HG03139 (cell line): ENCODE data around the gene OR52E1.
"Not testable (repeated sequence)": the region's sequence is repeated elsewhere in the genome, so short reads cannot be mapped to it uniquely, and the experiment has no call there.

ENCODE experiments used
- ATAC-seq: cut with Tn5 transposase; IDR thresholded peaks from one replicate; pipeline ENCODE4 v1.9.1; 2021; ENCODE audit not compliant: unreplicated experiment

OR52E1 gene

GRCh38 chr11:5069272-5069671 lies at the start of gene OR52E1:
Gene OR52E1, plus strand, starts transcription at chr11:5069572.
- no peak for ATAC-seq

- ATAC-seq = no peak
These were observed 47.4 kb upstream of the OR52E1 start for GRCh38 chr11:5021996-5022395.

- ATAC-seq = no peak
These were observed 32.7 kb upstream of the OR52E1 start for GRCh38 chr11:5036669-5037068.

- ATAC-seq = no peak
These were observed 31.4 kb upstream of the OR52E1 start for GRCh38 chr11:5037926-5038325.

GRCh38 chr11:5038341-5038740 lies 31.0 kb upstream of the OR52E1 start:
- no peak for ATAC-seq

- ATAC-seq = no peak
These were observed 28.5 kb upstream of the OR52E1 start for GRCh38 chr11:5040876-5041275.

- no peak for ATAC-seq
These were observed 27.3 kb upstream of the OR52E1 start for GRCh38 chr11:5042091-5042490.

GRCh38 chr11:5043380-5043779 lies 26.0 kb upstream of the OR52E1 start:
- no peak for ATAC-seq

- ATAC-seq = no peak
These were observed 23.1 kb upstream of the OR52E1 start, which contains the start of gene OR52J3 for GRCh38 chr11:5046226-5046625. Gene OR52J3, plus strand, starts transcription at chr11:5046526. Its CDS starts 0 bp downstream, at chr11:5046526.

GRCh38 chr11:5046754-5047330 lies 22.5 kb upstream of the OR52E1 start:
- ATAC-seq = no peak

- not testable (repeated sequence) for ATAC-seq
These were observed 10.7 kb upstream of the OR52E1 start for GRCh38 chr11:5058679-5059078.

- ATAC-seq = no peak
These were observed 10.0 kb upstream of the OR52E1 start, which contains the start of gene OR52E2 for GRCh38 chr11:5059391-5059790. Gene OR52E2, minus strand, starts transcription at chr11:5059627. Its CDS starts 0 bp downstream, at chr11:5059627.

- ATAC-seq = no peak
These were observed 4.3 kb upstream of the OR52E1 start for GRCh38 chr11:5065027-5065426.

GRCh38 chr11:5071799-5072198 lies 2.4 kb downstream of the OR52E1 start:
- no peak for ATAC-seq

GRCh38 chr11:5081405-5081804 lies 12.0 kb downstream of the OR52E1 start:
- no peak for ATAC-seq

GRCh38 chr11:5083602-5084001 lies 14.2 kb downstream of the OR52E1 start:
- ATAC-seq = no peak

- ATAC-seq = no peak
These were observed 19.2 kb downstream of the OR52E1 start for GRCh38 chr11:5088556-5088955.

GRCh38 chr11:5090668-5091067 lies 21.3 kb downstream of the OR52E1 start:
- ATAC-seq = no peak

- no peak for ATAC-seq
These were observed 23.6 kb downstream of the OR52E1 start for GRCh38 chr11:5092821-5093585.

GRCh38 chr11:5096011-5096410 lies 26.6 kb downstream of the OR52E1 start:
- ATAC-seq = no peak

- no peak for ATAC-seq
These were observed 32.9 kb downstream of the OR52E1 start for GRCh38 chr11:5102246-5102645.

GRCh38 chr11:5103066-5103465 lies 33.7 kb downstream of the OR52E1 start:
- no peak for ATAC-seq
